HG03442 (cell line): ENCODE results near the gene TCEANC2.
"Not testable (repeated sequence)": the region's sequence is repeated elsewhere in the genome, so short reads cannot be mapped to it uniquely, and the experiment has no call there.

Source experiments
- ATAC-seq: cut with Tn5 transposase; IDR thresholded peaks from one replicate; pipeline ENCODE4 v1.9.1; 2021; ENCODE audit warnings: mild to moderate bottlenecking, moderate library complexity; ENCODE audit not compliant: unreplicated experiment

TCEANC2 gene

GRCh38 chr1:54084794-54085193 lies 31.4 kb downstream of the TCEANC2 start:
- ATAC-seq: no peak

- no peak for ATAC-seq
Measured at GRCh38 chr1:54086754-54087153, 33.3 kb downstream of the TCEANC2 start.

- no peak for ATAC-seq
Measured at GRCh38 chr1:54088385-54088784, 35.0 kb downstream of the TCEANC2 start.

GRCh38 chr1:54091666-54092065 lies 38.3 kb downstream of the TCEANC2 start:
- no peak for ATAC-seq

- ATAC-seq: no peak
Measured at GRCh38 chr1:54094001-54094729, 40.8 kb downstream of the TCEANC2 start.

GRCh38 chr1:54094730-54095105 lies 41.3 kb downstream of the TCEANC2 start:
- not testable (repeated sequence) for ATAC-seq

GRCh38 chr1:54095546-54096226 lies 42.3 kb downstream of the TCEANC2 start:
- ATAC-seq: no peak

- no peak for ATAC-seq
Measured at GRCh38 chr1:54096227-54096876, 42.9 kb downstream of the TCEANC2 start.

- ATAC-seq: no peak
Measured at GRCh38 chr1:54096877-54097240, 43.5 kb downstream of the TCEANC2 start.

GRCh38 chr1:54099061-54099610 lies 45.7 kb downstream of the TCEANC2 start:
- ATAC-seq: no peak

GRCh38 chr1:54100500-54100899 lies 47.1 kb downstream of the TCEANC2 start:
- ATAC-seq: no peak

GRCh38 chr1:54103414-54103813 lies 50.0 kb downstream of the TCEANC2 start:
- no peak for ATAC-seq

GRCh38 chr1:54104613-54105012 lies 51.2 kb downstream of the TCEANC2 start:
- not testable (repeated sequence) for ATAC-seq

- no peak for ATAC-seq
Measured at GRCh38 chr1:54105080-54105479, 51.7 kb downstream of the TCEANC2 start.

- ATAC-seq: no peak
Measured at GRCh38 chr1:54105736-54106269, 52.4 kb downstream of the TCEANC2 start.

GRCh38 chr1:54107131-54107530 lies 53.7 kb downstream of the TCEANC2 start:
- no peak for ATAC-seq

- no peak for ATAC-seq
Measured at GRCh38 chr1:54108156-54108555, 54.7 kb downstream of the TCEANC2 start.

- ATAC-seq: no peak
Measured at GRCh38 chr1:54109129-54110090, 56.0 kb downstream of the TCEANC2 start.

GRCh38 chr1:54110996-54111395 lies 57.6 kb downstream of the TCEANC2 start:
- ATAC-seq: no peak

- ATAC-seq: no peak
Measured at GRCh38 chr1:54111624-54112023, 58.2 kb downstream of the TCEANC2 start.
